ENCODE data around the gene CD151. TPM values are rescaled to one million over a fixed set of nuclear protein-coding genes. Genes with fewer than 3 reads are reported as not detected.

The CD151 gene
- total RNA-seq, 1 experiment from 2014 or later, result 115 TPM

- TF ChIP-seq NFATC4 (CRISPR knock-in tag; IDR thresholded peaks at IDR 0.05) (no peak), ZNF138 (CRISPR knock-in tag; conservative IDR thresholded peaks at IDR 0.05) (no peak)
- TF ChIP-seq, protein P1, sequence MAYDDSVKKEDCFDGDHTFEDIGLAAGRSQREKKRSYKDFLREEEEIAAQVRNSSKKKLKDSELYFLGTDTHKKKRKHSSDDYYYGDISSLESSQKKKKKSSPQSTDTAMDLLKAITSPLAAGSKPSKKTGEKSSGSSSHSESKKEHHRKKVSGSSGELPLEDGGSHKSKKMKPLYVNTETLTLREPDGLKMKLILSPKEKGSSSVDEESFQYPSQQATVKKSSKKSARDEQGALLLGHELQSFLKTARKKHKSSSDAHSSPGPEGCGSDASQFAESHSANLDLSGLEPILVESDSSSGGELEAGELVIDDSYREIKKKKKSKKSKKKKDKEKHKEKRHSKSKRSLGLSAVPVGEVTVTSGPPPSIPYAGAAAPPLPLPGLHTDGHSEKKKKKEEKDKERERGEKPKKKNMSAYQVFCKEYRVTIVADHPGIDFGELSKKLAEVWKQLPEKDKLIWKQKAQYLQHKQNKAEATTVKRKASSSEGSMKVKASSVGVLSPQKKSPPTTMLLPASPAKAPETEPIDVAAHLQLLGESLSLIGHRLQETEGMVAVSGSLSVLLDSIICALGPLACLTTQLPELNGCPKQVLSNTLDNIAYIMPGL (CRISPR knock-in tag; IDR thresholded peaks at IDR 0.05), result peak; percentile 90
Measured at GRCh38 chr11:798093-798713, 34.5 kb upstream of the CD151 start, which contains the start of gene SLC25A22 (continued).

- DNase-seq (ENCODE audit: low spot score), result no peak
Measured at GRCh38 chr11:799641-800316, 33.0 kb upstream of the CD151 start.

GRCh38 chr11:800473-800872, 32.3 kb upstream of the CD151 start:
- DNase-seq (ENCODE audit: low spot score) (no peak), ATAC-seq (no peak)
- H3K4me1 Mint-ChIP-seq, result peaks cover 17% of the 10 kb centered on the region
- no peak overlapping the region for H3K27ac Mint-ChIP-seq
- H3K9me3 Mint-ChIP-seq, result no peaks in the 10 kb centered on the region
- no peak overlapping the region for H3K4me3 Mint-ChIP-seq
- ChIA-PET POLR2A (no interaction called here), CTCF (no interaction called here)
- H3K27me3 Mint-ChIP-seq (ENCODE audit: low read depth), result no peaks in the 10 kb centered on the region
- H3K36me3 Mint-ChIP-seq, result no peaks in the 10 kb centered on the region
- TF ChIP-seq, protein P2, sequence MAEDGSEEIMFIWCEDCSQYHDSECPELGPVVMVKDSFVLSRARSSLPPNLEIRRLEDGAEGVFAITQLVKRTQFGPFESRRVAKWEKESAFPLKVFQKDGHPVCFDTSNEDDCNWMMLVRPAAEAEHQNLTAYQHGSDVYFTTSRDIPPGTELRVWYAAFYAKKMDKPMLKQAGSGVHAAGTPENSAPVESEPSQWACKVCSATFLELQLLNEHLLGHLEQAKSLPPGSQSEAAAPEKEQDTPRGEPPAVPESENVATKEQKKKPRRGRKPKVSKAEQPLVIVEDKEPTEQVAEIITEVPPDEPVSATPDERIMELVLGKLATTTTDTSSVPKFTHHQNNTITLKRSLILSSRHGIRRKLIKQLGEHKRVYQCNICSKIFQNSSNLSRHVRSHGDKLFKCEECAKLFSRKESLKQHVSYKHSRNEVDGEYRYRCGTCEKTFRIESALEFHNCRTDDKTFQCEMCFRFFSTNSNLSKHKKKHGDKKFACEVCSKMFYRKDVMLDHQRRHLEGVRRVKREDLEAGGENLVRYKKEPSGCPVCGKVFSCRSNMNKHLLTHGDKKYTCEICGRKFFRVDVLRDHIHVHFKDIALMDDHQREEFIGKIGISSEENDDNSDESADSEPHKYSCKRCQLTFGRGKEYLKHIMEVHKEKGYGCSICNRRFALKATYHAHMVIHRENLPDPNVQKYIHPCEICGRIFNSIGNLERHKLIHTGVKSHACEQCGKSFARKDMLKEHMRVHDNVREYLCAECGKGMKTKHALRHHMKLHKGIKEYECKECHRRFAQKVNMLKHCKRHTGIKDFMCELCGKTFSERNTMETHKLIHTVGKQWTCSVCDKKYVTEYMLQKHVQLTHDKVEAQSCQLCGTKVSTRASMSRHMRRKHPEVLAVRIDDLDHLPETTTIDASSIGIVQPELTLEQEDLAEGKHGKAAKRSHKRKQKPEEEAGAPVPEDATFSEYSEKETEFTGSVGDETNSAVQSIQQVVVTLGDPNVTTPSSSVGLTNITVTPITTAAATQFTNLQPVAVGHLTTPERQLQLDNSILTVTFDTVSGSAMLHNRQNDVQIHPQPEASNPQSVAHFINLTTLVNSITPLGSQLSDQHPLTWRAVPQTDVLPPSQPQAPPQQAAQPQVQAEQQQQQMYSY (CRISPR knock-in tag; IDR thresholded peaks at IDR 0.05), result no peak
- TF ChIP-seq, protein P3, sequence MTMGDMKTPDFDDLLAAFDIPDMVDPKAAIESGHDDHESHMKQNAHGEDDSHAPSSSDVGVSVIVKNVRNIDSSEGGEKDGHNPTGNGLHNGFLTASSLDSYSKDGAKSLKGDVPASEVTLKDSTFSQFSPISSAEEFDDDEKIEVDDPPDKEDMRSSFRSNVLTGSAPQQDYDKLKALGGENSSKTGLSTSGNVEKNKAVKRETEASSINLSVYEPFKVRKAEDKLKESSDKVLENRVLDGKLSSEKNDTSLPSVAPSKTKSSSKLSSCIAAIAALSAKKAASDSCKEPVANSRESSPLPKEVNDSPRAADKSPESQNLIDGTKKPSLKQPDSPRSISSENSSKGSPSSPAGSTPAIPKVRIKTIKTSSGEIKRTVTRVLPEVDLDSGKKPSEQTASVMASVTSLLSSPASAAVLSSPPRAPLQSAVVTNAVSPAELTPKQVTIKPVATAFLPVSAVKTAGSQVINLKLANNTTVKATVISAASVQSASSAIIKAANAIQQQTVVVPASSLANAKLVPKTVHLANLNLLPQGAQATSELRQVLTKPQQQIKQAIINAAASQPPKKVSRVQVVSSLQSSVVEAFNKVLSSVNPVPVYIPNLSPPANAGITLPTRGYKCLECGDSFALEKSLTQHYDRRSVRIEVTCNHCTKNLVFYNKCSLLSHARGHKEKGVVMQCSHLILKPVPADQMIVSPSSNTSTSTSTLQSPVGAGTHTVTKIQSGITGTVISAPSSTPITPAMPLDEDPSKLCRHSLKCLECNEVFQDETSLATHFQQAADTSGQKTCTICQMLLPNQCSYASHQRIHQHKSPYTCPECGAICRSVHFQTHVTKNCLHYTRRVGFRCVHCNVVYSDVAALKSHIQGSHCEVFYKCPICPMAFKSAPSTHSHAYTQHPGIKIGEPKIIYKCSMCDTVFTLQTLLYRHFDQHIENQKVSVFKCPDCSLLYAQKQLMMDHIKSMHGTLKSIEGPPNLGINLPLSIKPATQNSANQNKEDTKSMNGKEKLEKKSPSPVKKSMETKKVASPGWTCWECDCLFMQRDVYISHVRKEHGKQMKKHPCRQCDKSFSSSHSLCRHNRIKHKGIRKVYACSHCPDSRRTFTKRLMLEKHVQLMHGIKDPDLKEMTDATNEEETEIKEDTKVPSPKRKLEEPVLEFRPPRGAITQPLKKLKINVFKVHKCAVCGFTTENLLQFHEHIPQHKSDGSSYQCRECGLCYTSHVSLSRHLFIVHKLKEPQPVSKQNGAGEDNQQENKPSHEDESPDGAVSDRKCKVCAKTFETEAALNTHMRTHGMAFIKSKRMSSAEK (CRISPR knock-in tag; IDR thresholded peaks at IDR 0.05; ENCODE audit: borderline replicate concordance), result no peak
- TF ChIP-seq PREB (CRISPR knock-in tag; IDR thresholded peaks at IDR 0.05; ENCODE audit: borderline replicate concordance), result no peak
- no peak for TF ChIP-seq MLX (CRISPR knock-in tag; IDR thresholded peaks at IDR 0.05)
- no peak for TF ChIP-seq RELA (CRISPR knock-in tag; IDR thresholded peaks at IDR 0.05; ENCODE audit: borderline replicate concordance)
- no peak for TF ChIP-seq ZBTB21 (CRISPR knock-in tag; IDR thresholded peaks at IDR 0.05; ENCODE audit: borderline replicate concordance)
- TF ChIP-seq JAZF1 (CRISPR knock-in tag; IDR thresholded peaks at IDR 0.05), result no peak
- no peak for TF ChIP-seq E2F1 (CRISPR knock-in tag; IDR thresholded peaks at IDR 0.05)

More at GRCh38 chr11:799641-800316, 33.0 kb upstream of the CD151 start:
- peaks cover 16% of the 10 kb centered on the region for H3K4me1 Mint-ChIP-seq
- no peaks in the 10 kb centered on the region for H3K36me3 Mint-ChIP-seq
- TF ChIP-seq, protein P4, sequence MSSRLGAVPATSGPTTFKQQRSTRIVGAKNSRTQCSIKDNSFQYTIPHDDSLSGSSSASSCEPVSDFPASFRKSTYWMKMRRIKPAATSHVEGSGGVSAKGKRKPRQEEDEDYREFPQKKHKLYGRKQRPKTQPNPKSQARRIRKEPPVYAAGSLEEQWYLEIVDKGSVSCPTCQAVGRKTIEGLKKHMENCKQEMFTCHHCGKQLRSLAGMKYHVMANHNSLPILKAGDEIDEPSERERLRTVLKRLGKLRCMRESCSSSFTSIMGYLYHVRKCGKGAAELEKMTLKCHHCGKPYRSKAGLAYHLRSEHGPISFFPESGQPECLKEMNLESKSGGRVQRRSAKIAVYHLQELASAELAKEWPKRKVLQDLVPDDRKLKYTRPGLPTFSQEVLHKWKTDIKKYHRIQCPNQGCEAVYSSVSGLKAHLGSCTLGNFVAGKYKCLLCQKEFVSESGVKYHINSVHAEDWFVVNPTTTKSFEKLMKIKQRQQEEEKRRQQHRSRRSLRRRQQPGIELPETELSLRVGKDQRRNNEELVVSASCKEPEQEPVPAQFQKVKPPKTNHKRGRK (CRISPR knock-in tag; IDR thresholded peaks at IDR 0.05; ENCODE audit: borderline replicate concordance), result no peak
- TF ChIP-seq ELF4 (CRISPR knock-in tag; IDR thresholded peaks at IDR 0.05; ENCODE audit: low read depth), result no peak
- no peak for TF ChIP-seq MLX (CRISPR knock-in tag; IDR thresholded peaks at IDR 0.05)
- no peak for TF ChIP-seq MXD4 (CRISPR knock-in tag; IDR thresholded peaks at IDR 0.05; ENCODE audit: borderline replicate concordance)
- POLR2A ChIA-PET, result no interaction called here
- H3K4me3 Mint-ChIP-seq, result no peak overlapping the region
- ATAC-seq, result no peak
- no peak overlapping the region for H3K27ac Mint-ChIP-seq
- CTCF ChIA-PET, result no interaction called here
- H3K27me3 Mint-ChIP-seq (ENCODE audit: low read depth), result no peaks in the 10 kb centered on the region
- no peaks in the 10 kb centered on the region for H3K9me3 Mint-ChIP-seq

Data from WTC11 (cell line).